ENCODE data around the gene CDC42EP5. TPM values are rescaled to one million over a fixed set of nuclear protein-coding genes. Genes with fewer than 3 reads are reported as not detected.
A peak's percentile ranks its signal among the peaks of the same experiment; 100 is the strongest.

CDC42EP5 gene
- total RNA-seq, 1 experiment from 2014 or later: 11.5 TPM

DNA sequence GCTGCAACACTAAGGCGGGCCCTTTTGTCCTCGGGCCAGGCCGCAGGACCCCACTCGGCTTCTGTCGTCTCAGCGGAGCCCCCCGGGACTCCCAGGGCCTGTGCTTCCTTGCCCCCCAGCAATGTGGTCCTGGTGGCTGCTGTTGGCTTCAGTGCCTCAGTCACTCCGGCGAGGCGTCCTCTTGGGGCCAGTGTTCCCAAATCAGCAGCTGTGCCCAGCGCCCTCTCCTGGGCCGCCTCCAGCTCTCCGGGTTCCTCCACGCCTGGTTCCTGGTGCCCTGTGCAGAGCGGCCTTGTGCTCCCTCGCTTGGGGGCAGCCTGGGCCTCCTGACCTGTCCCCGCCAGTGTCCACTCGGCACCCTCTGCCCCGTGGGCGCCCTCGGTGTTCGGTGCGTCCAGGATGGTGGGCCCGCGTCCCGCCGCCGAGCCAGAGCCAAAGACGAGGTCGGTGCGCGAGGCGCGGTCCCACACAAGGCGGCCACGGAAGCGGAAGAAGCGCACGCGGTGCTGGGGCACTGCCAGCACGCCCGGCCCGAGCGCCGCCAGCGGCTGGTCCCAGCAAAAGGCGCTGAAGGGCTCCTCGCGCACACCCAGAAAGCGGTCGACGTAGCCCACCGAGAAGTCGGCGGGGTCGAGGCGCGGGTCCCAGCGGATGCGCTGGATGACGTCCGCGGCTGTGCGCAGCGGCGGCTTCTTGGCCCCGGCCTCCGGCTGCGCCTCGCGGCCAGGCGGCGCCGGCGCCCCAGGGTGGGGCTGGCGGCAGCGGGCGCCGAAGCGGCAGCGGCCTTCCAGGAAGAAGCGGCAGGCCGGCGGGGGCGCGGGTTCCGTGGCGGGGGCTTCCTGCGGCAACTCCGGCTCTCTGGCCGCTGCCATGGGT lies 10.2 kb downstream of the CDC42EP5 start (continued):
- TF ChIP-seq, protein P1, sequence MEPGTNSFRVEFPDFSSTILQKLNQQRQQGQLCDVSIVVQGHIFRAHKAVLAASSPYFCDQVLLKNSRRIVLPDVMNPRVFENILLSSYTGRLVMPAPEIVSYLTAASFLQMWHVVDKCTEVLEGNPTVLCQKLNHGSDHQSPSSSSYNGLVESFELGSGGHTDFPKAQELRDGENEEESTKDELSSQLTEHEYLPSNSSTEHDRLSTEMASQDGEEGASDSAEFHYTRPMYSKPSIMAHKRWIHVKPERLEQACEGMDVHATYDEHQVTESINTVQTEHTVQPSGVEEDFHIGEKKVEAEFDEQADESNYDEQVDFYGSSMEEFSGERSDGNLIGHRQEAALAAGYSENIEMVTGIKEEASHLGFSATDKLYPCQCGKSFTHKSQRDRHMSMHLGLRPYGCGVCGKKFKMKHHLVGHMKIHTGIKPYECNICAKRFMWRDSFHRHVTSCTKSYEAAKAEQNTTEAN (CRISPR knock-in tag; IDR thresholded peaks at IDR 0.05): peak; percentile 92
- TF ChIP-seq SMAD4 (CRISPR knock-in tag; IDR thresholded peaks at IDR 0.05) (peak; percentile 66; the same call in 1 of the 2 replicates), NFYB (CRISPR knock-in tag; conservative IDR thresholded peaks at IDR 0.05; ENCODE audit: low read depth) (peak; percentile 35; the same call in 1 of the 2 replicates), GRHL2 (CRISPR knock-in tag; IDR thresholded peaks at IDR 0.05; ENCODE audit: insufficient replicate concordance, severe bottlenecking) (no peak), SMAD3 (CRISPR knock-in tag; IDR thresholded peaks at IDR 0.05; ENCODE audit: borderline replicate concordance) (peak; percentile 40; the same call in 1 of the 2 replicates), ZNF423 (CRISPR knock-in tag; IDR thresholded peaks at IDR 0.05) (peak; percentile 84), NR3C1 (CRISPR knock-in tag; conservative IDR thresholded peaks at IDR 0.05; ENCODE audit: low read depth) (peak; percentile 93), CREM (CRISPR knock-in tag; IDR thresholded peaks at IDR 0.05) (0 out of 2 replicates have a peak, but pooled peaks have one; percentile 74), MLX (CRISPR knock-in tag; IDR thresholded peaks at IDR 0.05) (0 out of 2 replicates have a peak, but pooled peaks have one; percentile 33), ZBTB21 (CRISPR knock-in tag; IDR thresholded peaks at IDR 0.05; ENCODE audit: borderline replicate concordance) (peak; percentile 93), ZNF396 (CRISPR knock-in tag; IDR thresholded peaks at IDR 0.05; ENCODE audit: borderline replicate concordance) (no peak), GABPB1 (CRISPR knock-in tag; IDR thresholded peaks at IDR 0.05) (no peak; the same call in 1 of the 2 replicates), EMX1 (CRISPR knock-in tag; IDR thresholded peaks at IDR 0.05) (0 out of 2 replicates have a peak, but pooled peaks have one; percentile 59), NR2C2 (CRISPR knock-in tag; IDR thresholded peaks at IDR 0.05) (no peak; the same call in 1 of the 2 replicates), ATF6 (CRISPR knock-in tag; IDR thresholded peaks at IDR 0.05) (no peak; the same call in 1 of the 2 replicates), ZNF138 (CRISPR knock-in tag; conservative IDR thresholded peaks at IDR 0.05) (peak; percentile 96; the same call in 1 of the 2 replicates), ZNF425 (CRISPR knock-in tag; conservative IDR thresholded peaks at IDR 0.05) (peak; percentile 66; the same call in 1 of the 2 replicates), ETV6 (CRISPR knock-in tag; IDR thresholded peaks at IDR 0.05) (peak; percentile 69), NR1H2 (CRISPR knock-in tag; IDR thresholded peaks at IDR 0.05) (no peak), TP53 (CRISPR knock-in tag; IDR thresholded peaks at IDR 0.05) (peak; percentile 93), SP1 (CRISPR knock-in tag; conservative IDR thresholded peaks at IDR 0.05) (peak; percentile 84)
- TF ChIP-seq, protein P2, sequence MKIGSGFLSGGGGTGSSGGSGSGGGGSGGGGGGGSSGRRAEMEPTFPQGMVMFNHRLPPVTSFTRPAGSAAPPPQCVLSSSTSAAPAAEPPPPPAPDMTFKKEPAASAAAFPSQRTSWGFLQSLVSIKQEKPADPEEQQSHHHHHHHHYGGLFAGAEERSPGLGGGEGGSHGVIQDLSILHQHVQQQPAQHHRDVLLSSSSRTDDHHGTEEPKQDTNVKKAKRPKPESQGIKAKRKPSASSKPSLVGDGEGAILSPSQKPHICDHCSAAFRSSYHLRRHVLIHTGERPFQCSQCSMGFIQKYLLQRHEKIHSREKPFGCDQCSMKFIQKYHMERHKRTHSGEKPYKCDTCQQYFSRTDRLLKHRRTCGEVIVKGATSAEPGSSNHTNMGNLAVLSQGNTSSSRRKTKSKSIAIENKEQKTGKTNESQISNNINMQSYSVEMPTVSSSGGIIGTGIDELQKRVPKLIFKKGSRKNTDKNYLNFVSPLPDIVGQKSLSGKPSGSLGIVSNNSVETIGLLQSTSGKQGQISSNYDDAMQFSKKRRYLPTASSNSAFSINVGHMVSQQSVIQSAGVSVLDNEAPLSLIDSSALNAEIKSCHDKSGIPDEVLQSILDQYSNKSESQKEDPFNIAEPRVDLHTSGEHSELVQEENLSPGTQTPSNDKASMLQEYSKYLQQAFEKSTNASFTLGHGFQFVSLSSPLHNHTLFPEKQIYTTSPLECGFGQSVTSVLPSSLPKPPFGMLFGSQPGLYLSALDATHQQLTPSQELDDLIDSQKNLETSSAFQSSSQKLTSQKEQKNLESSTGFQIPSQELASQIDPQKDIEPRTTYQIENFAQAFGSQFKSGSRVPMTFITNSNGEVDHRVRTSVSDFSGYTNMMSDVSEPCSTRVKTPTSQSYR (CRISPR knock-in tag; IDR thresholded peaks at IDR 0.05): peak; percentile 74; the same call in 1 of the 2 replicates
- TF ChIP-seq, protein P3, sequence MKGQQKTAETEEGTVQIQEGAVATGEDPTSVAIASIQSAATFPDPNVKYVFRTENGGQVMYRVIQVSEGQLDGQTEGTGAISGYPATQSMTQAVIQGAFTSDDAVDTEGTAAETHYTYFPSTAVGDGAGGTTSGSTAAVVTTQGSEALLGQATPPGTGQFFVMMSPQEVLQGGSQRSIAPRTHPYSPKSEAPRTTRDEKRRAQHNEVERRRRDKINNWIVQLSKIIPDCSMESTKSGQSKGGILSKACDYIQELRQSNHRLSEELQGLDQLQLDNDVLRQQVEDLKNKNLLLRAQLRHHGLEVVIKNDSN (CRISPR knock-in tag; IDR thresholded peaks at IDR 0.05): peak; percentile 58; the same call in 1 of the 2 replicates
- TF ChIP-seq, protein P4, sequence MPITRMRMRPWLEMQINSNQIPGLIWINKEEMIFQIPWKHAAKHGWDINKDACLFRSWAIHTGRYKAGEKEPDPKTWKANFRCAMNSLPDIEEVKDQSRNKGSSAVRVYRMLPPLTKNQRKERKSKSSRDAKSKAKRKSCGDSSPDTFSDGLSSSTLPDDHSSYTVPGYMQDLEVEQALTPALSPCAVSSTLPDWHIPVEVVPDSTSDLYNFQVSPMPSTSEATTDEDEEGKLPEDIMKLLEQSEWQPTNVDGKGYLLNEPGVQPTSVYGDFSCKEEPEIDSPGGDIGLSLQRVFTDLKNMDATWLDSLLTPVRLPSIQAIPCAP (CRISPR knock-in tag; IDR thresholded peaks at IDR 0.05): peak; percentile 79; the same call in 1 of the 2 replicates
- TF ChIP-seq, protein P5, sequence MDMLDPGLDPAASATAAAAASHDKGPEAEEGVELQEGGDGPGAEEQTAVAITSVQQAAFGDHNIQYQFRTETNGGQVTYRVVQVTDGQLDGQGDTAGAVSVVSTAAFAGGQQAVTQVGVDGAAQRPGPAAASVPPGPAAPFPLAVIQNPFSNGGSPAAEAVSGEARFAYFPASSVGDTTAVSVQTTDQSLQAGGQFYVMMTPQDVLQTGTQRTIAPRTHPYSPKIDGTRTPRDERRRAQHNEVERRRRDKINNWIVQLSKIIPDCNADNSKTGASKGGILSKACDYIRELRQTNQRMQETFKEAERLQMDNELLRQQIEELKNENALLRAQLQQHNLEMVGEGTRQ (CRISPR knock-in tag; IDR thresholded peaks at IDR 0.05): peak; percentile 54
